HCT116 (cell line): ENCODE results near the gene ADAMTSL2. TPM values are rescaled to one million over a fixed set of nuclear protein-coding genes. Genes with fewer than 3 reads are reported as not detected.

Source experiments
- ATAC-seq: fragments of 200-7000 bp; cut with Tn5 transposase; 2 replicates; pipeline ENCODE4 v1.9.1; 2020; ENCODE audit warnings: mild to moderate bottlenecking, moderate library complexity
- BruUV-seq: library from RNA; stranded (reverse); fragments of 400-500 nt; replicated peaks from 2 replicates; lab custom pipeline; 2021; lab: Mats Ljungman, UMichigan
- CTCF ChIA-PET: fragments of 300-600 bp; sonication (Branson Sonifier 250); formaldehyde crosslinking; loops from one replicate; lab custom pipeline; 2021; ENCODE audit warnings: antibody characterized with exemption; lab: Charles Lee
- POLR2A ChIA-PET: fragments of 300-600, 350-600 bp; sonication (Branson Sonifier 250); formaldehyde crosslinking; loops from one replicate; lab custom pipeline; 2021; ENCODE audit warnings: antibody characterized with exemption; lab: Charles Lee
- RAD21 ChIA-PET, 2 experiments: fragments of 300-600 bp; sonication (Branson Sonifier 250); formaldehyde crosslinking; loops; one replicate each; lab custom pipeline; 2023; ENCODE audit warnings: low total read pairs in 2 of 2; ENCODE audit not compliant: uncharacterized antibody in 2 of 2, unreplicated experiment in 2 of 2, low non-redundant PET in 1 of 2; lab: Charles Lee
- DNase-seq: peaks from one replicate; pipeline ENCODE4 v3.0.0-alpha.2; 2010; ENCODE audit warnings: low read depth, low spot score
- H2AFZ ChIP-seq: fragments of 200-600 bp; shearing (Covaris generic), sonication (generic); 2 replicates; pipeline ENCODE4 v1.6.1; 2017; ENCODE audit warnings: low read depth, mixed run types, mixed read lengths, antibody characterized with exemption, low read length; ENCODE audit not compliant: poor library complexity, severe bottlenecking
- H3K27ac ChIP-seq: 2 replicates; pipeline ENCODE4 v1.5.1; 2012; ENCODE audit warnings: low read depth, low read length
- H3K27me3 ChIP-seq: fragments of 200-600 bp; sonication (generic); 2 replicates; pipeline ENCODE4 v1.6.1; 2016; ENCODE audit warnings: mixed run types, low read length, mixed read lengths; ENCODE audit not compliant: insufficient read depth
- H3K36me3 ChIP-seq, 2 experiments: fragments of 200-500 bp in 1 of 2; fragments of 200-600 bp in 1 of 2; sonication (Bioruptor generic) in 1 of 2; sonication (generic) in 1 of 2; 2 replicates each; pipeline versions ENCODE4 v1.5.1 to v1.6.1; 2014 to 2016; ENCODE audit warnings: low read length in 2 of 2, inconsistent platforms in 1 of 2, mixed read lengths in 1 of 2, mixed run types in 1 of 2; ENCODE audit not compliant: insufficient read depth in 2 of 2, control insufficient read depth in 1 of 2
- H3K4me1 ChIP-seq, 2 experiments: fragments of 200-600 bp in 1 of 2; sonication (generic) in 1 of 2; 2 replicates each; pipeline versions ENCODE4 v1.5.1 to v1.6.1; 2012 to 2017; ENCODE audit warnings: low read length in 2 of 2, inconsistent platforms in 1 of 2, mild to moderate bottlenecking in 1 of 2, mixed read lengths in 1 of 2, mixed run types in 1 of 2, moderate library complexity in 1 of 2; ENCODE audit not compliant: insufficient read depth in 2 of 2, control insufficient read depth in 1 of 2
- H3K4me2 ChIP-seq: fragments of 200-600 bp; sonication (generic); 2 replicates; pipeline ENCODE4 v1.6.1; 2017; ENCODE audit warnings: mixed run types, low read length, mixed read lengths
- H3K4me3 ChIP-seq, 2 experiments: fragments of 200-600 bp in 1 of 2; sonication (generic) in 1 of 2; replicated peaks in 1 of 2; 2 replicates each; pipeline ENCODE4 v1.5.1; 2011 to 2016; ENCODE audit warnings: low read length in 2 of 2, control low read depth in 1 of 2, low read depth in 1 of 2, mild to moderate bottlenecking in 1 of 2, mixed read lengths in 1 of 2, mixed run types in 1 of 2
- H3K79me2 ChIP-seq: fragments of 200-600 bp; sonication (generic); 2 replicates; pipeline ENCODE4 v1.6.1; 2017; ENCODE audit warnings: mild to moderate bottlenecking, mixed run types, low read length, moderate library complexity, mixed read lengths; ENCODE audit not compliant: insufficient read depth
- H3K9ac ChIP-seq: fragments of 200-600 bp; sonication (generic); 2 replicates; pipeline ENCODE4 v1.6.1; 2016; ENCODE audit warnings: low read length, mixed read lengths
- H3K9me2 ChIP-seq: fragments of 200-600 bp; sonication (generic), shearing (Covaris generic); 2 replicates; pipeline ENCODE4 v1.6.1; 2017; ENCODE audit warnings: mixed run types, mild to moderate bottlenecking, moderate library complexity; ENCODE audit not compliant: insufficient read depth
- H3K9me3 ChIP-seq, 2 experiments: fragments of 200-500 bp in 1 of 2; fragments of 200-600 bp in 1 of 2; sonication (Bioruptor generic) in 1 of 2; sonication (generic) in 1 of 2; 2 replicates each; pipeline ENCODE4 v1.6.1; 2014 to 2017; ENCODE audit warnings: low read length in 2 of 2, mixed read lengths in 2 of 2, inconsistent platforms in 1 of 2, low read depth in 1 of 2, mild to moderate bottlenecking in 1 of 2, mixed run types in 1 of 2, moderate library complexity in 1 of 2; ENCODE audit not compliant: control insufficient read depth in 1 of 2, insufficient read depth in 1 of 2
- H4K20me1 ChIP-seq: fragments of 200-600 bp; sonication (generic), shearing (Covaris generic); 2 replicates; pipeline ENCODE4 v1.6.1; 2017; ENCODE audit warnings: mixed run types, mild to moderate bottlenecking, moderate library complexity; ENCODE audit not compliant: insufficient read depth
- ATF3 ChIP-seq: IDR thresholded peaks from 2 replicates; pipeline ENCODE4 v1.6.1; 2012
- ELF1 ChIP-seq: IDR thresholded peaks from 2 replicates; pipeline ENCODE4 v1.6.1; 2012; ENCODE audit warnings: low read depth, borderline replicate concordance
- EZH2phosphoT487 ChIP-seq: fragments of 200-600 bp; IDR thresholded peaks from 2 replicates; pipeline ENCODE4 v1.6.1; 2018; ENCODE audit warnings: antibody characterized with exemption, borderline replicate concordance
- RAD21 ChIP-seq: IDR thresholded peaks from 2 replicates; pipeline ENCODE4 v1.6.1; 2012; ENCODE audit warnings: low read depth, mild to moderate bottlenecking
- REST ChIP-seq: IDR thresholded peaks from 2 replicates; pipeline ENCODE4 v1.6.1; 2012; ENCODE audit warnings: low read depth
- YY1 ChIP-seq: IDR thresholded peaks from 2 replicates; pipeline ENCODE4 v1.6.1; 2011; ENCODE audit warnings: low read length, low read depth, moderate library complexity, mild to moderate bottlenecking; ENCODE audit not compliant: insufficient replicate concordance; ENCODE audit errors: extremely low read depth
- ZBTB33 ChIP-seq: IDR thresholded peaks from 2 replicates; pipeline ENCODE4 v1.6.1; 2011; ENCODE audit warnings: mild to moderate bottlenecking, low read length, moderate library complexity; ENCODE audit not compliant: insufficient replicate concordance; ENCODE audit errors: extremely low read depth
- intact Hi-C: fragments of 100-400 bp; cut with micrococcal nuclease; formaldehyde crosslinking; loops from 2 replicates; pipeline ENCODE4 v1.10.0; 2022
- total RNA-seq: library from RNA; stranded (reverse); gene quantifications from one replicate; pipeline ENCODE4 v1.2.1, GENCODE V29; 2021; ENCODE audit not compliant: unreplicated experiment

ADAMTSL2 gene
- total RNA-seq, 1 experiment from 2014 or later: not detected

GRCh38 chr9:133587051-133587450, 52.5 kb downstream of the ADAMTSL2 start:
- Histone ChIP-seq H4K20me1 (no peaks in the 10 kb centered on the region), H3K4me1 (peaks cover 2 to 13% of the 10 kb centered on the region in 2 experiments), H3K27me3 (no peaks in the 10 kb centered on the region), H3K36me3 (no peaks in the 10 kb centered on the region), H3K9me3 (peaks cover 0 to 4% of the 10 kb centered on the region in 2 experiments; a peak in 1 of 4 replicates), H3K4me2 (no peak overlapping the region), H3K79me2 (no peaks in the 10 kb centered on the region), H3K9me2 (no peaks in the 10 kb centered on the region), H3K4me3 (no peak overlapping the region), H2AFZ (no peak overlapping the region), H3K9ac (no peak overlapping the region), H3K27ac (no peak overlapping the region)
- ATAC-seq (no peak), DNase-seq (no peak)
- BruUV-seq: no TSS peak
- intact Hi-C loops: no loop called here
- ChIA-PET POLR2A (no interaction called here), RAD21 (no interaction called here), CTCF (no interaction called here)
- TF ChIP-seq YY1 (no peak), EZH2phosphoT487 (no peak), ATF3 (no peak), RAD21 (no peak), ELF1 (no peak), REST (no peak), ZBTB33 (no peak)
